ENCODE measurements around the gene SMIM14.
"Not testable (repeated sequence)": the region's sequence is repeated elsewhere in the genome, so short reads cannot be mapped to it uniquely, and the experiment has no call there.

The SMIM14 gene

DNA sequence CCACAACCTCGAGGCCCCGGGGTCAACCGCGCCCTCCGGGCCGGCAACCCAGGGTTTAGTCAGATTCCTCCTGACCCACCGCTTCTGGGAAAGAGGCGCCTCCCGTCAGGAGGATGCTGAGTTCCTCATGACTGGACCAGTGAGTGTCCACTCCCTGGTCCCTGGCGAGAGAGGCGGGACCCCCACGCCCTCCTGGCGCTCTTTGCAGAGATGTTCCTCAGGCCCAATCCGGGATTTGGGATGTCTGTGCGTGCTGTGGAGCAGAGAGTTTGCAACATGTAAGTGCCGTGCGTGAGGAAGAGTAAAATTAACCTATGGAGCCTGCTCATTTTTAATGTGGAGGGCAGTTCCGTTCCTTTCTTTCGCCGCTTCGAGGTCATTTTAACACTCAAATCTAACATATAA is 110.6 kb downstream of the SMIM14 start:
- DNase-seq, result no peak

DNA sequence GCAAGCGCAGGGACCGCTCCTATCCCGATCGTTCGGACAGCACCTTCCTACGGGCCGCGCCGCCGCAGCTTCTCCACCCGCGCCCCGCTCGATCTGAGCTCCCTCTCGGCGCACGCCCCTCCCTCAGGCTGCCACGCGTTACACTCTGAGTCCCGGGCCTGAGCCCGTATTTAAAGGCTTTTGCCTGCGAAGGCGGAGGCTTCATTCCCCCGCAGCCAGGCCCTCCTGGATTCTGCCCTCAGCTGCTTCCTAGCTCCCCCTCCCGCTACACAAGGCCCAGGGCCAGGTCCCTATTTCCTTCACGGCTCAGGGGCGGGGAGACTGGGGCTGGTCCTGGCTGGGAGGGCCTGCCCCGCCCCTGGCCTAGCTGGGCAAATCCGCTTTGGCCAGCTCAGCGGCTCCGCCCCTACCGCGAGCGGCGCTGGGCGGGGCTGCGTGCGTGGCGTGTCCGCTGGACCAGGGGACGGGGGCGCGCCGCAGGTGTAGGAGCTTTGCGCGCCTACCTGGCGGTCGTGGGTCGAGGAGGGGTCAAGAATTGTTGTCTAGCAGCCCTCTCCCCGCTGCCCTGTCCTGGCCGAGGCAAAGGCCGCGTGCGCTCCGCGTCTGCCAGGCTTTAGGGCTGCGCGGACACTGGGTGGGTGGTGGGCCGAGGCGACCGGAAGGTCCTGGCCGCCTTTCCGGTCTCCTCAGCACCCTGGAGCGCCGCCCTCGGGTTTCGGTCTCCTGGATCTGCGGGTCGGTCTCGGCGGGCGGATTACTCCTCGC is 111.2 kb downstream of the SMIM14 start, which contains the start of gene UGDH:
Gene UGDH (minus strand): TSS at position 144 of the 765 bp plus-strand sequence. CDS start 5,927 bp downstream, outside the sequence.
- DNase-seq, result peak; percentile 82

DNA sequence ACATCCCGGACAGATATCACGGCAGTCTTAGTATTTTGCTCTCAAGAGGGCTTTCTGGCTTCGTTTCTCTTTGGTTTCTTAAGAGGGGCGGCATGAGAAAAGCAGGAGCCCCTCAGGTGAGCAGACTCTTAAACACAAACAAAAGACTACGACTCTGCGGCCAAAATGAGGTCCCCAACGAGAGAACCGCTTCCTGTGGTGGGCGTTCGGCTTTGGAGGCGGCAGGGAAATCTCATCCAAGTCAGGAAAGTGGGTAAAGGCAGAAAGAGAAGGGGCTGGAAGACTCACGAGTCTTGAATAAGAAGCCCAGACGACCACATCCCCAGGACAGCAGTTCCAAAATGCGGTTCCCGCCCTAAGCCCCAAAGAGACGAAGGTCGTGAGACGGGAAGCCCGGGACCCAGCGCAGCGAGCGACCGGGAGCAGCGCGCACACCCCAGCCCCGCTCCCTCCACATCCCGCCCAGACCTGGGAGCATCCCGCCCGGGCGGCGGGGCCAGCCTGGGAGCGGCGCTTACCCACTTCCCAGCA is 111.8 kb downstream of the SMIM14 start:
- no peak for DNase-seq

DNA sequence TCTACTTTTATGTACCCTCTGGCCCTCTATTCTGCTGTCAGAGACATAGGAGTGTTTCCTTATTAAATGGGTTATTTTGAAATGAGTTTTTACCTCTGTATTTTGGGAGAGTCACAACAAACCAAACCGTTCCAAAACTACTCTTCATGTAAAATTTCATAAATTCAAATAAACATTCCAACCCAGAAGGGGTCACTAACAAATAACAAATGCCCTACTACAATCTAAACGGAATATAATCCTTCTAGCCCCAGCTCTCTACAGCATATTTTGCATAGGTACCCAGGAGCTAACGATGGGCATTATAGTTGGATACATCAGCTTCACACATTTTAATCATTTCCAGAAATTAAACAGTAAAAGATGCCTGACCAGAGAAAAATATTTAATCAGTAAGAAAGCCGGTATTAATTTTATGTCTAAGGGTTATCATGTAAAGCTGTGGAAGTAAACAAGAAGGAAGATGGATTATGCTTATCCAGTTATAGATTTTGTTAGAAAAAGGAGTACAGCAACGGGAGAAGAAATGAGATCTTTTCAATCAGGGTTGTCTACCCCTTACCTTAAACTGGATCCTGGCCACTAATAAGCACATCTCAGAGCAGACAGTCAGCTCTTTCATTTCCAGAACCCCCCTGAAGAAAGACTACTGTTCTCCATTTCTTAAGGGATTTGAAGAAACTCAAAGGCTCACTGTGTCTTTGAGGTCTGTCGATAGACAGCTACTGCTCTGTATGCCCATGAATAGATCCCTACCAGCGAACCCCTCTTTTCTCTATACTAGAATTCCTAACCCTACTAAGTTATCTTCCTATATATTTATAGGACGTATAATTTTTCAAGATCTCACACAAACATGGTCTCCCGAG is 112.6 kb downstream of the SMIM14 start:
- no peak for DNase-seq

DNA sequence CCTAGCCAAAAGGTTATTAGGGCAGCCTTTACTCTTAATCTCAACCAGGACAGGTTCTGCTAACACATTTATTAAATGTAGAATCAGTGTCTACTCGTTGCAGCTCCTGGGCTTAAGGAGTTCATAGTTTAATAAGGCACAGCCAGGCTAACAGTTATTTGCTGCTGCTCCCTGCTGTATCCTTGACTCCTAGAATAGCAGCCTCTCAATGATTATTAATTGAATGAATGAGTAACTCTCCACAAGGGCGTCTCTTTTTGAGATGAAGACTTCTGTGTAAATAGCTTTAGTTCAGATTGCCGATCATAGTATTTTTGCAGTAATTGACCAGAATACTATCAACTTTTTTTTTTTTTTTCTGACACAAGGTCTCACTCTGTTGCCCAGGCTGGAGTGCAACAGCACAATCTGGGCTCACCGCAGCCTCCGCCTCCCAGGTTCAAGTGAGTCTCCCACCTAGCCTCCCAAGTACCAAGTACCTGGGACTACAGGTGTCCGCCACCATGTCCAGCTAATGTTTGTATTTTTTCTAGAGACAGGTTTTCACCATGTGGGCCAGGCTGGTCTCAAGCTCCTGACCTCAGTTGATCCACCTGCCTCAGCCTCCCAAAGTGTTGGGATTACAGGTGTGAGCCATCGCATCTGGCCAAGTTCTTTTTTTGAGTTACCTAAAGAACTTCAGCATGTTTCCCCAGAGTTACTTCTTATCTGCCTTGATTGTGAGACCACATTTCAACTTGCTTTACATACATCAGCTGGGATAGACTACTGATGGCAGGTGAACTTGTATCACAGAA is 114.3 kb downstream of the SMIM14 start:
- DNase-seq, result no peak

DNA sequence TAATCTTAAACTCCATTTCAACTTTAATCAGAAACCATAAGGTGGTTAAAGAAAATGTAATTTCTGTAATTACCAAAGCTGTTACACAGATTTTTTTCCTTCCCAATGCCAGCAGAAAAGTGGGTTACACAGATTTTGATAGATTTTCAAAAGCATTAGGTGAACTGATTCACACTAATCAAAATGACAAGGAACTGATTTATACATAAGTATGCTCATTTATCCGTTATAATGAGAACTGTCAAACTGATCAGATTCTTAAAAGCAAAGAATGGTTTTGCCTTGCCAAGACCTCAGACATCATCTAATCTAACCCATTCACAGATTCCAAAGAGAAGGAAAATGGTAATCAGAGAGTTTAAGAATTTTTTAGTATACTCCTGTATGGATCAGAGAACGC is 116.6 kb downstream of the SMIM14 start:
- DNase-seq, result no peak

DNA sequence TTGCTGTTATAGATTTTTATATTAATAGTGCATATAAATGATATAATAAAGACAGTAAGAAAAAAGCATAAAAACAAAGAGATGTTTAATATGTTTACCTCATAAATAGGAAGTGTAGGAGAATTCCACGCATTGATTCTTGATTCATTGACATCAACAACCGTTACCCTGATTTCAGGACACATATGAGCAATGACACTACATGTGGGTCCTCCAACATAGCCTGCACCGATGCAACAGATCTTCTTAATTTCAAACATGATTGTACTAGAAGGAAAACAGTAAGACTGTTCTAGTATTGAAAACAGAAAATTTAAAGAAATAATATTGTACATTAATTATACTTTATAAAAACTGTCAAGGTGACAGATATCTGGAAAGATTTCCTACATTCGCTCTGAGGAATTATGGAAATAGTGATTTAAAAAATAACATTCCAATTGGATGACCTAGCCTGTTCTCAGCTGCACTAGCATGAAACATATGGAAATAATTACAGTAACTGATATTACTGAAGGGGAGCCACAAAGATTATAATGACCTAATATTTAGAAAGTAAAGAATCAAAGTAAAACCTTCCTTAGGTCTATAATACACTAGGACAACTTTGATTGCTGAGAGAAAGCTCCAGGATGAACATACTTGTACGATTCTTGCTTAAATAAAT is 117.3 kb downstream of the SMIM14 start:
- DNase-seq, result no peak

DNA sequence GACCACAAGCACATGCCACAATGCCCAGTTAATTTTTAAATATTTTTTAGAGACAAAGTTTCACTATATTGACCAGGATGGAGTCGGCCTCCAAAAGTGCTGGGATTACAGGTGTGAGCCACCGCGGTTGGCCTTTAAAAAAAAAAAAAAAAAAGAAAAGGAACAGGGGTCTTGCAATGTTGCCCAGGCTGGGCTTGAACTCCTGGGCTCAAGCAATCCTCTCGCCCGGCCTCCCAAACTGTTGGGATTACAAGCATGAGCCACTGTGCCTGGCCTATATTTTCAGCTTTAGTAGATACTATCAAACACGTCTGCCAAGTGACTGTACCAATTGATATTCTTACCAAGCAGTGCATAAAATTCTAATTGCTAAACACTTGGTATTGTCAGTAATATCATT is 120.2 kb downstream of the SMIM14 start:
- no peak for DNase-seq

DNA sequence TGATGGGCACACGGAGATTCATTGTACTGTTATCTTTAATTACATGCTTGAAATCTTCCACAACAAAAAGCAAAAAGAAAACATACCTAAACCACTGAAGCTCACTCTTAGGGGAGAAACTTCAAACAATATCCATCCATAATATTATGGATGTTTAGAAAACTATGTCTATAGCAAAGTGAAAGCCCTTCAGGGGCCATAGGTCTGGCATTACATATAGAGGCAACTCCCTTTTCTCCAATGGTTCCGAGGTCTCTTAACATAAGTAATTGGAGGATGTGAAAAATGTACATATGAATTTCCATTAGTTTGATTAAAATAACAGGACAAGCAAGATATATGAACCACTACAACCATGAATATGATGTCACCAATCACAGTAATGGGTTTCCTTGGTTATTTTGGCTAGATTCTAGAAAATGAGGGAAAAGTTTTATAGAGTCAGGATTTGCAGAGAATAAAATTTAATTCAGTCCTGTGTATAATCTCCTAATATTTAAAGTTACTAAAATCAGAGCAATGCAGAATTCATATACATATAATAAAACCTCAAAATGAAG is 122.2 kb downstream of the SMIM14 start:
- DNase-seq, result no peak

DNA sequence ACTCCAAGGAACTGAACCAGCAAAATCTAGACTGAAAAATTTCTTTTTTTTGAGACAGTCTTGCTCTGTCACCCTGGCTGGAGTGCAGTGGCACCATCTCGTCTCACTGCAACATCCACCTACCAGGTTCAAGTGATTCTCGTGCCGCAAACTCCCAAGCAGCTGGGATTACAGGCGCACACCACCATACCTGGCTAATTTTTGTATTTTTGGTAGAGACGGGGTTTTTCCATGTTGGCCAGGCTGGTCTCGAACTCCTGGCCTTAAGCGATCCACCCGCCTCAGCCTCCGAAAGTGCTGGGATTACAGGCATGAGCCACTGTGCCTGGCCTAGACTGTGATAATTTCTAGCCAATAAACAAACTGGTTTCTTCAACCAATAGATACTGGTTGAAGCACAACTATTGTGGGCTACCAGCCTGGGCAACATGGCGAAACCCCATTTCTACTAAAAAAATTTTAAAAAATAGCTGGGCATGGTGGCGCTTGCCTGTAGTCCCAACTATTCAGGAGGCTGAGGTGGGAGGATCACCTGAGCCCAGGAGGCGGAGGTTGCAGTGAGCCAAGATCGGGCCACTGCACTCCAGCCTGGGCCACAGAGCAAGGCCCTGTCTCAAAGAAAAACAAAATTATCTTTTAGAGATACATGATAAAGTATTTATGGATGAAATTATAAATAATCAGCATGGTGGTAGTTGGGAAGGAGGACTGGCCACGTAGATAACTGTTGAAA is 122.8 kb downstream of the SMIM14 start:
- DNase-seq, result not testable (repeated sequence)

DNA sequence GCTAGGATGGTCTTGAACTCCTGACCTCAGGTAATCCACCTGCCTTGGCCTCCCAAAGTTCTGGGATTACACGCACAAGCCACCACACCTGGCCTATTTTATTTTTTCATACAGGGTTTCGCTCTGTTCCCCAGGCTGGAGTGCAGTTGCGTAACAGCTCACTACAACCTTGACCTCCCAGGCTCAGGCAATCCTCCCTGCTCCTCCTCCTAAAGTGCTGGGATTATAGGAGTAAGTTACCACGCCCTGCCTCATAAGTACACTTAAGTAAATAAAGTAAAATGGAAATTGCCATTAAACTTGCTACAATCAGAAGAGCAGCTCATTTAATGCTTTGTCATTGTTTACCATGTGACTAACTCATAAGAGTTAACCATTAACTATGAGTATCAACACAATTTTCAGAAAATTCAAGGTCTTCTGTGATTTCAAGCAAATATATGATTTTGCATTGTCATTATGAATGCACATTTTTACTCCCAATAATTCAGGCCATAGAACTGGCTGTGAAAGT is 123.7 kb downstream of the SMIM14 start:
- no peak for DNase-seq

DNA sequence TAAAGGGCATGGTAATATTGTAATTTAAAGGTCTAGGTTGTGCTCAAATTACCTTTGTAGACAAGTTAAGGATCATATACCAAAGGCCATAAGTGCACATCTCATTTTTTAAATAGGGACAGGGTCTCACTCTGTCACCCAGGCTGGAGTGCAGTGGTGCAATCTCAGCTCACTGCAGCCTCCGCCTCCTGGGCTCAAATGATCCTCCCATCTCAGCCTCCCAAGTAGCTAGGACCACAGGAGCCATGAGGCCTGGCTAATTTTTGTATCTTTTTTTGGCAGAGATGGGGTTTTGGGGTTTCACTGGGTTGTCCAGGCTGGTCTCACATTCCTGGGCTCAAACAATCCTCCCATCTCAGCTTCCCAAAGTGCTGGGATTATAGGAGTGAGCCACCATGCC is 124.4 kb downstream of the SMIM14 start:
- not testable (repeated sequence) for DNase-seq

DNA sequence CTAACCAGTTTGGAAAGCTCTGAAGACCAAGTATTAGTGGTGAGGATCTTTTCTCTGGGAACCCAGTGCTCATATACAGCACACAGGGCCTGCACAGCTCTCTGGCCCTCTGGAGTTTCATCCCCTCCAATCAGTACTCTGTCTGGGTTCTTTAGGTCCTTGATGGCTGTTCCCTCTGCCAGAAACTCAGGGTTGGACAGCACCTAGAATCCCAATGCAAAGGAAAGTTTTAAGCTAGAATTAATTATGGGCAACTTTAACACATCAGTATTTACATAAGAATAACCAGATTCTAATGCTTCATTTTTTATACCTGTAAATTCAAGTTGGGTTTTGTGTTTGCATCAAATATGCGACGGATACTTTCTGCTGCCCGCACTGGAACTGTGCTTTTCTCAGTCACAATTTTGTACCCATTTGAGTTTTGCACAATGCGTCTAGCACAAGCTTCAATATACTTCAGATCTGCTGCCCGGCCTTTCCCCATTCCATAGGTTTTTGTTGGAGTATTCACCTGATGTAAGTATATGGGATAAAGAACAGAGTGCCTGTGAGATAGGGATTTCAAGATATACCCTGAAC is 128.2 kb downstream of the SMIM14 start:
- no peak for DNase-seq

DNA sequence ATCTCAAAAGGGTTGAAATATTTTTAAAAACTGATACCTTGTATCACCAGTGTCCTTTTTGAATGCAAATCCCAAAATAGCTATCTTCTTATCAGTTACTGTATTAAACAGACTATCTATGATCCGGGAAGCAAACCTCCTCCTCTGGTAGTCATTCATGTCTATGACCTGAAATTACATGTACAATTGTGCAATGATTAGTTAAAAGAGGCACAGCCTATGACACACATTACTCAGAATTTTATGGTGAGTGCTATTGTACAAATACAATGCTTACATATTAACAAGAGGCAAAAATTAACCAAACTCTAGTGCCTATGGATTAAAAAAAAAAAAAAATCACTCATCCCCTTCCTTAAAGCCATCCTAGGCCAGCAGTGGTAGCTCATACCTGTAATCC is 133.1 kb downstream of the SMIM14 start:
- DNase-seq, result no peak

DNA sequence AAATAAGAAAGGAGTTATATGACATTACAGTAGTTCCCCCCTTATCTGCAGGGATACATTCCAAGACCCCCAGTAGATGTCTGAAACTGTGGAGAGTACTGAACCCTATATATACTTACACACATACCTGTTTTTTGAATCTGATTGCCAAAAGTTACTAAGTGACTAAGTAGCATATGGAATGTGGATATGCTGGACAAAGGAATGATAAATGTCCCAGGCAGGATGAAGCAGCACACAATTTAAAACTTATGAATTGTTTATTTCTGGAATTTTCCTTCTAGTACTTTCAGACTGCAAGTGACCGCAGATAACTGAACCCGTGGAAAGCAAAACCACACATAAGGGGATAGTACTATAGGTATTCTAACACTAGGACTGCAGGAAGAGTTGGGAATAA is 134.1 kb downstream of the SMIM14 start:
- DNase-seq, result no peak

DNA sequence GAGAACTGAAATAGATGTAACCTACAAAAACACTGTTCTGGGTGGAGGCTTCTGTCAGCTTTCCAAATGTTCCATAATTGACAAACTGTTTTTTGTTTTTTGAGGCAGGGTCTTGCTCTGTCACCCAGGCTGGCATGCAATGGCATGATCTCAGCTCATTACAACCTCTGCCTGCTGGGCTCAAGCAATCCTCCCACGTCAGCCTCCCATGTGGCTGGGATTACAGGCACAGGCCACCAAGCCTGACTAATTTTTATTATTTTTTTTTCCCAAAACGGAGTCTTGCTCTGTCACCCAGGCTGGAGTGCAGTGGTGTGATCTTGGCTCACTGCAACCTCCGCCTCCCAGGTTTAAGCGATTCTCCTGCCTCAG is 136.0 kb downstream of the SMIM14 start:
- not testable (repeated sequence) for DNase-seq

DNA sequence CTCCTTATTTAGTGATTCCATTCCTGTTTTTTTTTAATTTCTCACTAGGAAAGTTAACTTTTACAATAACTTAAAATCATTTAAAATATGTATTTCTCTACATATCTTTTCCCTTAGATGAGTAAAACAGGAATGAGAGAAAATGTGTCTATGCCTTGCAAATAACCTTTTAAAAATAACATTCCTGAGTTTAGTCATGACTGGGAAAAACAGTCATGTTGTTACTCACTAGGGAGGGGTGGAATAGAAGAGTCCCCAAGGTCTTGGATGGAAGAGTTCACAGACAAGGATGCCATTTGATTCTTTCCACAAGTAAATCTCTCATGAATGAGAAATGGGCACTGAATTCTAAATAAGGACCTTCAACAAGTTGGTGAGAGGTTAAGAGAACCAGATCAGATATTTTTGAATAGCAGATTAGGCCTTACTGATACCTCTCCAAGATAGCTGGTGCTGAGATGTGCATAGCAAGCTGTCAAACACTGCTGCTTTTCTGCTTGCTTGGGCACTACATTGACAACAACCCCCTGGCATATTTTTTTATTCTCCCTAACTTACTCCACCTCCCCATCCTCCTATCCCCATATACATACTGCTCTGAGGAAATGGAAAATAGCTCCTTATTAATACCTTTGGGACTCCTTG is 136.5 kb downstream of the SMIM14 start:
- DNase-seq, result no peak

DNA sequence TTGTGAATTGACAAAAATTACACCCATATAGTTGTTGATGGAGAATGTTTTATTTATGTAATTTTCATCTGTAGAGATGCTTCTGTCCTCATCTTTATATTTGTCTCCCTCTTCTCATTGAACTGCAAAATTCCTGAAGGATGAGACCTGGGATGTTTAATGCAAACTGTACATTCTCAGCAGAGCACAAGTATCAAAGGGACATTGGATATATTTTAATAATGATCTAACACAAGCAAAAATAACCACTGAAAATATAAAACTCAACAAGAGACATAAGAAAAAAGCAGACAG is 140.0 kb downstream of the SMIM14 start:
- no peak for DNase-seq

DNA sequence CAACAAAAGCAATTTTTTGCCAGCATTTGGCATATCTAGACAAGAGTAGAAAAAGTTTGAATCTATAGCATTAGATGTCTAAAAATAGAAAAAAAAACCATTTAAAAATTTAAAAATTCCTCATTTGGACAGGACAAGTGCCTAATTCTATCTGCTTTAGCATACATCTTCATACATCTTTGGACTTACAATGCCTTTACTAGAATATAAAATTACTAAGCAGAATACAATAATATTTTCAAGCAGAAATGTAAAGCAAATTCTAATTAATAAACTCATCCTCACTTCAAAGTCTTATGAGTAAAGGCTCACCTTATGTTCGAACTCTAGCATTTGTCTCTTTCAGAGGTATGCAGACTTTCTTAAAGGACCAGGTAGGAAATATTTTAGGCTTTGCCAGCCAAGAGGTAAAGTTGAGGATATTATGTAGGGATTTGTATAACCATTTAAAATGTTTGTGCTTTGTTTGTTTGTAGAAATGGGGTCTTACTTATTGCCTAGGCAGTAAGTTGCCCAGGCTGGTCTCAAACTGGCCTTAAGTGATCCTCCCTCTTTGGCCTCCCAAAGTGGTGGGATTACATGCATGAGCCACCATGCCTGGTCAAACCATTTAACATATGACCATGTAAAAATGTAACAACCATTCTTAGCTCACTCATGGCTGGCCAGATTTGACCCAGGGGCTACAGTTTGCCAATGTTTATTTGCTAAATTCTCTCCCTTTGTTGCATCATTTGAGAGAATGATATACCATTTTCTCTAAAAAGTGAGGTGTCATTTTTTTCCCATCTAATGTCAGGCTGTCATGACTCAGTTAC is 140.5 kb downstream of the SMIM14 start:
- DNase-seq, result no peak
